HFFc6 (cell line): ENCODE results near the gene CHST11. TPM values are rescaled to one million over a fixed set of nuclear protein-coding genes. Genes with fewer than 3 reads are reported as not detected.

Source experiments
- DNase-seq: peaks from one replicate; pipeline ENCODE4 v3.0.0-alpha.2; 2018
- H3K27ac Mint-ChIP-seq: 2 replicates; pipeline ENCODE4 v1.8.0; 2020; ENCODE audit warnings: mild to moderate bottlenecking, mixed read lengths
- H3K27me3 Mint-ChIP-seq: 2 replicates; pipeline ENCODE4 v1.8.0; 2021; ENCODE audit warnings: mild to moderate bottlenecking, moderate library complexity, mixed read lengths; ENCODE audit not compliant: insufficient read depth
- H3K36me3 Mint-ChIP-seq: 2 replicates; pipeline ENCODE4 v1.8.0; 2021; ENCODE audit warnings: low read depth, mixed read lengths
- H3K4me1 Mint-ChIP-seq: 2 replicates; pipeline ENCODE4 v1.8.0; 2020; ENCODE audit warnings: low read depth, mixed read lengths
- H3K4me3 Mint-ChIP-seq: 2 replicates; pipeline ENCODE4 v1.8.0; 2020; ENCODE audit warnings: mild to moderate bottlenecking, moderate library complexity, mixed read lengths
- H3K9me3 Mint-ChIP-seq: 2 replicates; pipeline ENCODE4 v1.8.0; 2020; ENCODE audit warnings: mild to moderate bottlenecking, mixed read lengths
- CTCF ChIP-seq: fragments of 200-600 bp; sonication (generic); IDR thresholded peaks from 2 replicates; pipeline ENCODE4 v1.5.0; 2021; ENCODE audit warnings: antibody characterized with exemption, mild to moderate bottlenecking
- total RNA-seq, 6 experiments: library from RNA; stranded (reverse); fragmentation: NEBNext Ultra II Directional; extraction: Animal tissue kit (Norgen Biotek cat#: 25700); gene quantifications; 2 replicates in 1 of 6; 3 replicates in 5 of 6; pipeline ENCODE4 v1.2.3, GENCODE V29; 2021

CHST11 gene
- total RNA-seq, 6 experiments from 2014 or later: 2.4 to 4.3 (median 3.8) TPM

GRCh38 chr12:104653730-104654664 is 197.2 kb downstream of the CHST11 start:
- H3K4me1 Mint-ChIP-seq: no peaks in the 10 kb centered on the region
- peaks cover 15% of the 10 kb centered on the region for H3K27me3 Mint-ChIP-seq

GRCh38 chr12:104654665-104655609 is 198.2 kb downstream of the CHST11 start:
- no peak overlapping the region for H3K27ac Mint-ChIP-seq
- no peak for DNase-seq
- H3K4me1 Mint-ChIP-seq: no peaks in the 10 kb centered on the region
- TF ChIP-seq CTCF: no peak
- H3K36me3 Mint-ChIP-seq: no peaks in the 10 kb centered on the region
- peaks cover 15% of the 10 kb centered on the region for H3K27me3 Mint-ChIP-seq
- H3K9me3 Mint-ChIP-seq: no peaks in the 10 kb centered on the region
- no peak overlapping the region for H3K4me3 Mint-ChIP-seq

More at GRCh38 chr12:104653730-104654664, 197.2 kb downstream of the CHST11 start:
- Mint-ChIP-seq H3K36me3 (no peaks in the 10 kb centered on the region), H3K9me3 (no peaks in the 10 kb centered on the region), H3K27ac (no peak overlapping the region), H3K4me3 (no peak overlapping the region)
- peak; percentile 74 for TF ChIP-seq CTCF
- DNase-seq: no peak

GRCh38 chr12:104656383-104656782 is 199.6 kb downstream of the CHST11 start:
- no peaks in the 10 kb centered on the region for H3K4me1 Mint-ChIP-seq
- H3K27me3 Mint-ChIP-seq: peaks cover 19% of the 10 kb centered on the region
- H3K4me3 Mint-ChIP-seq: no peak overlapping the region

GRCh38 chr12:104656921-104657320 is 200.2 kb downstream of the CHST11 start:
- H3K4me3 Mint-ChIP-seq: no peak overlapping the region
- no peak for TF ChIP-seq CTCF
- H3K4me1 Mint-ChIP-seq: no peaks in the 10 kb centered on the region; the same call in 1 of the 2 replicates
- no peak overlapping the region for H3K27ac Mint-ChIP-seq
- H3K27me3 Mint-ChIP-seq: peaks cover 19% of the 10 kb centered on the region
- H3K9me3 Mint-ChIP-seq: no peaks in the 10 kb centered on the region
- DNase-seq: no peak
- H3K36me3 Mint-ChIP-seq: no peaks in the 10 kb centered on the region

More at GRCh38 chr12:104656383-104656782, 199.6 kb downstream of the CHST11 start:
- TF ChIP-seq CTCF: no peak
- no peak for DNase-seq
- Mint-ChIP-seq H3K36me3 (no peaks in the 10 kb centered on the region), H3K9me3 (no peaks in the 10 kb centered on the region), H3K27ac (no peak overlapping the region)

- Mint-ChIP-seq H3K27me3 (peaks cover 18% of the 10 kb centered on the region), H3K4me1 (peaks cover 6% of the 10 kb centered on the region; the same call in 1 of the 2 replicates), H3K36me3 (no peaks in the 10 kb centered on the region), H3K4me3 (no peak overlapping the region), H3K27ac (no peak overlapping the region), H3K9me3 (no peaks in the 10 kb centered on the region)
- no peak for DNase-seq
- no peak for TF ChIP-seq CTCF
These were observed 201.2 kb downstream of the CHST11 start for GRCh38 chr12:104657726-104658484.
